HepG2 (cell line): ENCODE results near the gene TGFB2. TPM values are rescaled to one million over a fixed set of nuclear protein-coding genes. Genes with fewer than 3 reads are reported as not detected.
A peak's percentile ranks its signal among the peaks of the same experiment; 100 is the strongest.

Experiments used
- ARNTL ChIP-seq: sonication (generic); formaldehyde crosslinking; IDR thresholded peaks from 2 replicates; pipeline ENCODE4 v1.4.0; 2020; ENCODE audit warnings: mild to moderate bottlenecking, missing genetic modification reagents
- CBX5 ChIP-seq: sonication (generic); formaldehyde crosslinking; IDR thresholded peaks from 2 replicates; pipeline ENCODE4 v1.4.0; 2020; ENCODE audit warnings: missing genetic modification reagents, borderline replicate concordance
- CEBPB ChIP-seq: IDR thresholded peaks from 2 replicates; pipeline ENCODE4 v1.6.1; 2011; ENCODE audit warnings: low read depth, low read length, improper control_type of control experiment, borderline replicate concordance
- CEBPG ChIP-seq: IDR thresholded peaks from 2 replicates; pipeline ENCODE4 v1.6.1; 2016
- FOSL2 ChIP-seq: sonication (generic); formaldehyde crosslinking; IDR thresholded peaks from 2 replicates; pipeline ENCODE4 v1.4.0; 2020; ENCODE audit warnings: missing genetic modification reagents
- GATAD1 ChIP-seq: IDR thresholded peaks from 2 replicates; pipeline ENCODE4 v1.6.1; 2016; ENCODE audit warnings: missing genetic modification reagents, missing compliant biosample characterization
- HNF1A ChIP-seq, 2 experiments: sonication (generic) in 1 of 2; formaldehyde crosslinking in 1 of 2; IDR thresholded peaks; 2 replicates each; pipeline versions ENCODE4 v1.4.0 to v1.6.1; 2016 to 2020; ENCODE audit warnings: borderline replicate concordance in 1 of 2, low read depth in 1 of 2, mild to moderate bottlenecking in 1 of 2, missing genetic modification reagents in 1 of 2
- HNF4A ChIP-seq: sonication (generic); formaldehyde crosslinking; IDR thresholded peaks from 2 replicates; pipeline ENCODE4 v1.4.0; 2020; ENCODE audit warnings: missing genetic modification reagents
- KMT2B ChIP-seq: IDR thresholded peaks from 2 replicates; pipeline ENCODE4 v1.6.1; 2016; ENCODE audit warnings: missing genetic modification reagents, missing compliant biosample characterization
- MAZ ChIP-seq, 2 experiments: sonication (generic) in 1 of 2; formaldehyde crosslinking in 1 of 2; IDR thresholded peaks; 2 replicates each; pipeline versions ENCODE4 v1.5.0 to v1.6.1; 2012 to 2020; ENCODE audit warnings: low read depth in 2 of 2, mild to moderate bottlenecking in 2 of 2, borderline replicate concordance in 1 of 2, improper control_type of control experiment in 1 of 2, low read length in 1 of 2, missing genetic modification reagents in 1 of 2, moderate library complexity in 1 of 2
- PRMT3 ChIP-seq: sonication (generic); formaldehyde crosslinking; IDR thresholded peaks from 2 replicates; pipeline ENCODE4 v1.8.1; 2022; ENCODE audit warnings: low read depth, mild to moderate bottlenecking, moderate library complexity, missing genetic modification reagents, borderline replicate concordance
- RBM39 ChIP-seq: fragments of 200-400 bp; formaldehyde crosslinking; IDR thresholded peaks from one replicate; pipeline ENCODE4 v1.6.1; 2018; ENCODE audit warnings: antibody characterized with exemption, mild to moderate bottlenecking, low read depth, low read length; ENCODE audit not compliant: poor library complexity, severe bottlenecking
- REXO4 ChIP-seq: sonication (generic); formaldehyde crosslinking; IDR thresholded peaks from 2 replicates; pipeline ENCODE4 v1.8.0; 2022; ENCODE audit warnings: missing genetic modification reagents, mild to moderate bottlenecking, borderline replicate concordance
- RNF219 ChIP-seq: sonication (generic); formaldehyde crosslinking; IDR thresholded peaks from 2 replicates; pipeline ENCODE4 v1.5.0; 2020; ENCODE audit warnings: mild to moderate bottlenecking, missing genetic modification reagents
- SALL1 ChIP-seq: sonication (generic); formaldehyde crosslinking; IDR thresholded peaks from 2 replicates; pipeline ENCODE4 v1.8.0; 2022; ENCODE audit warnings: mild to moderate bottlenecking, missing genetic modification reagents
- U2AF1 ChIP-seq: fragments of 200-400 bp; formaldehyde crosslinking; optimal IDR thresholded peaks from 2 replicates; pipeline ENCODE3; 2017; ENCODE audit warnings: mild to moderate bottlenecking, low read depth, low read length
- ZNF687 ChIP-seq: sonication (generic); formaldehyde crosslinking; IDR thresholded peaks from 2 replicates; pipeline ENCODE4 v1.5.1; 2020; ENCODE audit warnings: mild to moderate bottlenecking, missing genetic modification reagents, moderate library complexity
- ZSCAN31 ChIP-seq: sonication (generic); formaldehyde crosslinking; IDR thresholded peaks from 2 replicates; pipeline ENCODE4 v1.5.0; 2020; ENCODE audit warnings: low read depth, mild to moderate bottlenecking, missing genetic modification reagents
- polyA plus RNA-seq, 8 experiments: library from polyadenylated mRNA; depleted of rRNA in 3 of 8; stranded (reverse) in 7 of 8; unstranded in 1 of 8; fragments of >200 nt; fragmentation: Illumina TruSeq in 4 of 8; extraction: Trizol in 4 of 8; gene quantifications; 2 replicates each; pipeline versions ENCODE4 v1.2.1 to v1.2.3, GENCODE V29; 2011 to 2016; ENCODE audit warnings: low read depth in 4 of 8, missing spikeins in 1 of 8, mixed read lengths in 1 of 8; ENCODE audit not compliant: insufficient read depth in 1 of 8
- total RNA-seq, 5 experiments: library from RNA; depleted of rRNA; stranded (reverse); fragments of >200 nt; fragmentation: Illumina TruSeq; extraction: Trizol; gene quantifications; 2 replicates each; pipeline ENCODE4 v1.2.3, GENCODE V29; 2016; ENCODE audit warnings: low read depth in 1 of 5

TGFB2 gene
- total and polyA plus RNA-seq, 2 of the 13 experiments (the other 11 are each of a cell fraction or from before 2014, with no cell fraction given) = 0.07 TPM; not detected in 1

- TF ChIP-seq ZSCAN31 (CRISPR knock-in tag) = no peak
- no peak for TF ChIP-seq RNF219 (CRISPR knock-in tag)
- TF ChIP-seq HNF1A (IDR thresholded peaks at IDR 0.05; ENCODE audit: low read depth) = no peak
- TF ChIP-seq HNF1A (CRISPR knock-in tag; IDR thresholded peaks at IDR 0.05; ENCODE audit: borderline replicate concordance) = no peak
- TF ChIP-seq CEBPG = no peak
- TF ChIP-seq PRMT3 (CRISPR knock-in tag) = no peak
- TF ChIP-seq U2AF1 = no peak
- peak; percentile 61; the same call in 1 of the 2 replicates for TF ChIP-seq ARNTL (CRISPR knock-in tag)
- TF ChIP-seq CBX5 (CRISPR knock-in tag) = no peak
- no peak for TF ChIP-seq RBM39
- TF ChIP-seq GATAD1 = no peak
- no peak for TF ChIP-seq REXO4 (CRISPR knock-in tag)
- no peak for TF ChIP-seq MAZ (IDR thresholded peaks at IDR 0.05; ENCODE audit: borderline replicate concordance, low read depth, low read length)
- TF ChIP-seq MAZ (CRISPR knock-in tag; IDR thresholded peaks at IDR 0.05; ENCODE audit: low read depth) = no peak
- TF ChIP-seq CEBPB = no peak
- TF ChIP-seq ZNF687 (CRISPR knock-in tag) = peak; percentile 15; the same call in 1 of the 2 replicates
- TF ChIP-seq KMT2B (CRISPR knock-in tag) = no peak
- peak; percentile 56 for TF ChIP-seq SALL1 (CRISPR knock-in tag)
- TF ChIP-seq FOSL2 (CRISPR knock-in tag) = no peak
- TF ChIP-seq HNF4A (CRISPR knock-in tag) = peak; percentile 28; the same call in 1 of the 2 replicates
Measured at GRCh38 chr1:218439541-218440295, 94.6 kb downstream of the TGFB2 start (continued).
